Kidney tubule cell (primary cell): ENCODE data around the gene PRRX1.
A peak's percentile ranks its signal among the peaks of the same experiment; 100 is the strongest.

Experiments
- DNase-seq: peaks from one replicate; pipeline ENCODE4 v3.0.0-alpha.2; 2018; ENCODE audit warnings: low spot score

PRRX1 gene

DNA sequence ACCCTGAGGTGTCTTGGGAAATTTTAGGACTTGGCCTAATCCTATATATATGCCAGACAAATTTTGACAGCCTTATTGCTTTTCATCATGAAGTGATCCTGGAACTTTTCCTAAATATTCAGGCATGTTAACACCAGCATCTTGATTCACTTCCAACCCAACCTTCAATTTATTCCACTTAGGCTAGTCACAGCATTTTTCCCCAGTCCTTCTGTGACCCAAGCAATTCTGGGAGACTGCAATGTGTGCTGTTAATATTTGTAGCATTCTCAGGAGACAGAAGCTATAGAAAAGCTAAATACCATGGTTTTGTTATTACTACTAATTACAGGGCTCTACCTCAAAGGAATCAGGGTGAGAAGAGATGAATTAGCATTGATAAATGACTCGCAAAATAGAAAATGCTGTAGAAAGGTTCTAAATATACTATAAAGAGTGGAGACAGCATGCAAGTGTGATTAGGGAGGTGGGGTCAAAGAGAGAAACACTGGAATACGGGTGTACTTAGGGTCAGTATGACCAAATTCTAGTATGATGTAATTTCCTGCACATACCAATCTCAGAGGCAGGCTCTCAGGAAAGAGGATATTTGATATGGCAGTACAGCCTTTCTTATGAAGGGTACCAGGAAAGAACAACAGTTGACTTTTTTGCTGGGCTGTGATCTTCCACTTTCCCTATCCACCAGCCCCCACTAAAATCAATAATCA is 29.1 kb downstream of the PRRX1 start:
- DNase-seq = peak; percentile 9

DNA sequence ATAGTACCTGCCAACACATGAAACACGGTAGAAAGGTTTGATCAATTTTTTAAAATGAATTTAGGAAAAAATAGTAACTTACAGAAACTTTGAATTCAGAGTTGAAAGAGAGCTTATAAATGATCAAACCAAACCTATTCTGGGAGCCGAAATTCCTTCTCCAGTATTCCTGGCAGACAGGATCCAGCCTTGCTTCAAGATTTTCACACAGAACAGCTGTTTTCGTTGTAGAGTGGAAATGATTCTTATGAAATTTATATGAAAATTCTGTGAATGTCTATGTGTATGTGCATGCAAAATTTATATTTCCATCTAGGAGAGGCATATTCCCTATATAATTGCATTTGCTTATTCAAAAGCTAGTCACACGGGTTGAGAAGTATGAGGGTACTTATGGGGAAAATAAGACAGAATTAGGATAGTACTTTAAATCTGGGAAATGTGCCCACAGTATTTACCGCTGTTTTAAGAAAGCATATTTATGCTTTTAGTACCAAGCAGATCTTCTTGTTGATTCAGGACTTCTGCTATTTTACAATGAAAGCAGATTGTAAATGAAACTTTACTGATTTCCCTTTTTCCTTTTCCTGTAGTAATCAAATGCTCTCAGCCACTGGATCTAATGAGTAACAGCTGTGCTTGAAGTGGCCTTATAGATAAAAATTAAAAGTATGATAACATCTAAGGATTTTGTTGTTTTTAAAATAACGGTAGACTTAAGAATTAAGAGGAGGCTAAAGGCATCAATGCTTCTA is 30.4 kb downstream of the PRRX1 start:
- no peak for DNase-seq

DNA sequence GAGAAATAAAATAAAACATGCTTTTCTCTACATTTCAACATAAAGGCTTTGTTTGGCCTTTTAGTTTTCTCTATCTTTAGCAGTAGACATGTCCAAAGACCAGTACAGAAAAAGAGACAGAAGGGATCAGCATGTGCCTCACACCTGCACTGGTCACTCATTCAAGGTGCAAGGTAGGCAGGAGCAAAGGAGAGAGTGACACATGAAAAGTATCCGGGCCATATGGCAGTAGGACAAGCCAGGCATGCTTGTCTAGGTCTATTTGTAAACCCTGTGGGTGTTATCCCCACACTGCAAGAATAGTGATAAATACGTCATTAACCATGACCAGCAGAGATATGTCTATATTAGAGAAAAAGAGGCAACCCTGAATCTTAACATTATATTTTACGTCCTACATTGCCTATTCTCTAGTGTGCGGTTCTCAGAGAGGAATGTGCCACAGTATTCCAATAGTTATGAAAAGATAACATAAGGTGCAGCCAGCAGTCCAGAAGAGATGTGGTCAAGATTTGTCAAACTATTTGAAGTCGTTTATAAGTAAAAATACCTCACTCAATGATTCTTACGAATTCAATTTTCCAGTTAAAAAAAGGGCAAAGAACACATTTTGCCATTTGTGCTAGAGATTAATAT is 32.1 kb downstream of the PRRX1 start:
- DNase-seq = no peak

DNA sequence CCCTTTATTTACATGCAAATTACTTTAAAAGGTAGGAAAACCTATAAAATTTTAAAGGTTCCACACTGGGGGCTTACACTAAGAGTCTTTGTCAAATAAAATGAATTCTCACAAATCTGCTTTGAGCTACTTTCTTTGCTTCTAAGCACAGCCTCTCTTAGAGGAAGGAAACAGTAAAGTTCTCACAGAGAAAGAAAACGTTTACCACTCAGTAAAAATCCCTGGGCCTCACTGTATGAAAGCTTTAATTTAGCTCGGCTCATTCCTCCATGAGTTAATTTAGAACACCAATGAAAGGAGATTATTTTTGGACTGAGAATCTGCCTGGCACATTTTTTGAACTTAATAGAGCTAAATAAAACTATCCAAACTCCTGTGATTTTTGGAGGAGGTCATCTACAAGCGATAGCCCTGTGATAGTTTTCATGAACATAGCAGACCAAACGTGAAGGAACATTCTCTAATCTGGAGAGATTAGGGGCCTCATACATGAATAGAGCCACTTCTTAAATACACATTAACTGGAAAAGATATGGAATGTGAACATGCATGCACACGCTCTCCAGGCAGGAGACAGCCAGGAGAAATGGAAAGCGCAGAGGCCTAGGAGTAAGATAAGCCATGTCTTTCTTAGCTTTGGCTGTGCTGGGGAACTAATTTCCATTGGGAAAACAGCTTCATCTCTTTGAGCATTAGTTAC is 32.8 kb downstream of the PRRX1 start:
- no peak for DNase-seq

DNA sequence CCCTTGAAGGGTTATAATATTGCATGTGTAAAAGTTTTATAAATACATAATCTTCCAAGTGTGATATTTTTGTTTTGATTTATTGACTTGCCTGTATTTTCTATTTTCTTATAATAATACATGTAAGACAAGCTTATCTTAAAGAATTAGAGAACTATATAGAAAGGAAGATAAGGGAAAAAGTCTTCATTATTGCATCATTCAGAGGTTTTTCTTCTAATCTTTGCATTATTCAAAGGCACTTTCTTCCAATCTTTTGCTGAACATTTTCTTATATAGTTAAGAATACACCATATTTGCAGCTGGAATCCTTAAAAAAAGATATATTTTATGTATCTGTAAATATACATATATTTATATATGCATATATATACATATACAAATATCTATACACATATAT is 33.4 kb downstream of the PRRX1 start:
- no peak for DNase-seq

DNA sequence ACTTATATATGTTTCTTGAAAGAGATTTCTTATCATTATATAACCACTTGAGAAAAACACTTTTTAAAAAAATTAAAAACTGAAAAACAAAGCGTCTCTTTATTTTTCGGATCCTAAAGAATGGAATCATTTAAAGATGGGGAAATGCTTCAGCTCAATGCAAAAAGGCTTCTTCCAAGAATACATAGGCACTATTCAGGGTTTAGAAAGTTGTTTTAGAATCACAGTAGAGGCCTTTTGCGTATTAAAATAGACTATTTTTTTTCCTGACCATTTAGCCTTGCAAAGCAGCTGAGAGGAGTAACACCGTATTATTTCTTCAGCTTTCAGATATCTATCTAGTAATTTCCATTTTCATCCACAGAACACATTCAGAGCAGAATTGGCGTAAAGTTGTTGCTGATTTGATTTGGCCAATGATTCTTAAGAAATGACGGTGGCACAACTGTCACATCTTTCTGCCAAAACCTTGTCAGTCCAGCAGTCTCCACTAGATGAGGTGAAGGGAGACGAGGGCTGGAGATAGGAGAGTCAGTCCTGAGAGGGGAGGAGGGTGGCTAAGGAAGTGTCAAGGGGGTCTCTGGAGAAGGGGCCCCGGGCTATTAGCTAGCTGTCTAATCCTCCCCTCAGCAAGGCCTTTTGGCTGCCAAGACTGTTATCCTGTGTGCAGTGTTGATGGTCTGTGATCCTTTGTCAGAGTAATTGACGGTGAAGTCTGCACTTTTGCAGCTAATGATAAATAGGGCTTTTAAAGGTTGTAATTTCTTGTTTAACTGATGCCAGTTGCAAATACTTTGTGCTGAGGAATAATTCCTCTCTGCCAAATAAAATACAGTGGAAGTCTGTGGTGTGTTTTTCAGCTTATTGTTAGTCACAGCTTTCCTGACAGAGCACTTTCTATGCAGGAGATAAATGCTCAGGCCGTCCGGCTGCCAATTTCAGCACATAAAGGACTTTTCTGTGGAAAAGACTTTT is 34.7 kb downstream of the PRRX1 start:
- DNase-seq = no peak

DNA sequence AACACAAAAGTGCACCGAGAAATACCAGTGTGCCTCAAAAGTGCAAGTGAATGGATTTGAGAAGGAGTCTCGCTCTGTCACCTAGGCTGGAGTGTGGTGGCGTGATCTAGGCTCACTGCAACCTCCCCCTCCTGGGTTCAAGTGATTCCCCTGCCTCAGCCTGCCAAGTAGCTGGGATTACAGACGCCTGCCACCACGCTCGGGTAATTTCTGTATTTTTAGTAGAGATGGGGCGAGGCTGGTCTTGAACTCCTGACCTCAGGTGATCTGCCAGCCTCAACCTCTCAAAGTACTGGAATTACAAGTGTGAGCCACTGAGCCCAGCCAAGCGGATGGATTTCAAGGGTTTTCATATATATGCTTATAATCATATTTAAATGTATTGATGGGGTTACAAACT is 35.8 kb downstream of the PRRX1 start:
- DNase-seq = no peak

DNA sequence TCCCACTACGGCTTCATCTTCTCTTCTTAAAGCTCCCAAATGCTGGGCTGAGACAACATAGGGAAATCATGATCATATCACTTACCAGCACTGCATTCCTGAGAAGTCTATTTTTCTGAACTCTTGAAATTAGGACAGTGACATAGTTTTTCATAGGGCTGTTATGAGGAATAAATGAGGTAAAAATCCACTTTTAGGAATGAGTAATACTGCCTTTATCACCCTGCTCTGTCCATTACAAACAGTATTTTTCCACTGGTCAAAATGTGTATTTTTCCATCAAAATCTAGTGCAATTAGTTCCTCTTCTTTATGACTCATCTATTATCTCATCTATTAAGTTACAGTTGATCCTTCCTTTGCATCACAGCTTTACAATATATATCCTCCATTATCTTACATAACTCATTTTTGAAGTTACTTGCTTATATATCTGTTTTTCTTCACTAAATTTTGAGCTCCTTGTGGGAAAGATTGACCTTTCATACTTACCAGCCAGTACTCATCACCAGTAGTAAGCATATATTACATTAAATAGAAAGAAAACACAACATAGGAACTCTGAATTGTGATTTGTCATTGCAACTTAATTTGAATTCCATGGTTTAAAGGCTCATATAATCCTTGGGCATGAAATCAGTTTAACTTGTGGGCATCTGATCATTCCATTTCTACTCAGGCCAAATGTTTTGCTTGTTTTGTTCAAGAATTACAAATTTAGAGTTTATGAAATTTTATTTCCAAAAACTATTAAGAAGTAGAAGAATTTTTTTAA is 37.1 kb downstream of the PRRX1 start:
- no peak for DNase-seq

DNA sequence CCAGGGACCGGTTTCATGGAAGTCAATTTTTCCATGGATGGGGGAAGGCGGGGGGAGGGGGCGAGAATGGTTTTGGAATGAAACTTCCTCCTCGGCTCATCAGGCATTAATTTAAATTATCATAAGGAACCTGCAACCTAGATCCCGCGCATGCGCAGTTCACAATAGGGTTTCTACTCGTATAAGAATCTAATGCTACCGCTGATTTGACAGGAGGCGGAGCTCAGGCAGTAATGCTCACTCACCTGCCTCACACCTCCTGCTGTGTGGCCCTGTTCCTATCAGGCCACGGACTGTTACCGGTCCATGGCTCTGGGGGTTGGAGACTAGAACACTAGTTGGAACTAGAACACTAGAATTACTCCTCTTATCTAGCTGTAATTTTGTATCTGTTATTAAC is 38.0 kb downstream of the PRRX1 start:
- no peak for DNase-seq

DNA sequence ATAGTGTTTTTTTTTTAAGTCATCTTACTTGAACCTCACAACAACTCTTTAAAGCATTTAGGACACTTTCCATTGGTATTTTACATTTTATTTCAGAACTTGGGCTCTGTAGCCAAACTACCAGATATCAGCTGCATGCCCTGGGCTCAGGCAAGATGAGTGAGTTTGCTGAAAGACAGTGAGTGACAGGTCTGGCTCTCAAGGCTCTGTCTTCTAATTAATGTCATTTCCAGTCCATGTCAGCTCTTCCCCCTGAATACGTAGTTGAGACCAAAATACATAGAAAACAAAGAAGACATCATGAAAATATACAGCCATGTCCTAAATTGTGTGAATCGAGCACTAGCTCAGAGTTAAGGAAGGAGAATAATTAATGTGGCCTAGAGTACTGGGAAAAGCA is 39.7 kb downstream of the PRRX1 start:
- DNase-seq = no peak

DNA sequence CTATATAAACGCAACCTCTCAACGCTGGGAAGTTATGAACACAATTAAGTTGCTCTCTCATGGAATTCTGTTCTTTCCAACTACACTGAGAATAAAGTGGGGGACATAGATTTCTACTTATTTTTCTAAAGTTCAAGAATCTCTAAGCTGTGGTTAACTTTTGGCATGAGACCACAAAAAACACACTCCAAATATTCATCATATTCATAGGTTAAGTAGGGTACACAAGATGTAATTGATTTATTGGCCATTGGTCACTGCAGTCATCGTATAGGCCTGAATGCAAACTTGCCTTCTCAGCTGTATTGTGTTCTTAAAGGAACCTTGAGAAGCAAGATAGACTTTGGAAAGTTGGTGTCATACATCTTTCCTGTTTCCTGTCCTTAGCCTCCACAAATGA is 40.3 kb downstream of the PRRX1 start:
- no peak for DNase-seq

DNA sequence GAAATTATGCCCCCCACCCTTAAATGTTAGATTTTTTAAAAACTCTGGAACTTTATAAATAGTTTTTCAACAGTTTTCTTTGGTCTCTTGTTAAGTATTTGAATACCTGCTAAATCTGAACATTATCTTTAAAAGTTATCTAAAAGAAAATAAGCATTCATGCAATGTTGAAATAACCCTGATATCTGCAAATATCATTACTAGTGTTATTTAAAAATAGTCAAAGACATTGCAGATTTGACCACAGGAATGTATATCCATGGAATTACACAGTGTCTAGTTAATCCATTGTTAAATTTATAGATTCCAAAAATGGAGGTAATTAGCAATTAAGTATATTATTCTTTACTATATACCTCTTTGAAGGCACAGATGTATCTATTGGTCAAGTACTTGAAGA is 42.0 kb downstream of the PRRX1 start:
- no peak for DNase-seq

DNA sequence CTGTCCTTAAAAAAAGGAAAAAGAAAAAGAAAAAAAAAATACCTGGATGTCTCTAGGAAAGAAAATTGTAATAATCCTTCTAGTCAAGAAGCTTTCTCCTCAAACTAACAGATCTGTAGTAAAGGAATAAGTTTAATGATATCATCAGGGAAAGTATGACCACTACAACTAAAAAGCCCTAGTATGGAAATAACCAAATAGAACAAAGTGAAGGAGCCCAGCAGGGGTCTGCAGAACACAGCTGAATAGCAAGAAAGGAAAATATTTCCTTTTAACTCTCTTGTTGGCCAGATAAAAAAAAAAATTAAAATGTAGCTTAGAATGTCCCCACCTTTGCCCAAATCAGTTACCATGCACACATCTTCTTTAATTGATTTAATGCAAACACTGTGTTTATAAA is 43.2 kb downstream of the PRRX1 start:
- DNase-seq = no peak

DNA sequence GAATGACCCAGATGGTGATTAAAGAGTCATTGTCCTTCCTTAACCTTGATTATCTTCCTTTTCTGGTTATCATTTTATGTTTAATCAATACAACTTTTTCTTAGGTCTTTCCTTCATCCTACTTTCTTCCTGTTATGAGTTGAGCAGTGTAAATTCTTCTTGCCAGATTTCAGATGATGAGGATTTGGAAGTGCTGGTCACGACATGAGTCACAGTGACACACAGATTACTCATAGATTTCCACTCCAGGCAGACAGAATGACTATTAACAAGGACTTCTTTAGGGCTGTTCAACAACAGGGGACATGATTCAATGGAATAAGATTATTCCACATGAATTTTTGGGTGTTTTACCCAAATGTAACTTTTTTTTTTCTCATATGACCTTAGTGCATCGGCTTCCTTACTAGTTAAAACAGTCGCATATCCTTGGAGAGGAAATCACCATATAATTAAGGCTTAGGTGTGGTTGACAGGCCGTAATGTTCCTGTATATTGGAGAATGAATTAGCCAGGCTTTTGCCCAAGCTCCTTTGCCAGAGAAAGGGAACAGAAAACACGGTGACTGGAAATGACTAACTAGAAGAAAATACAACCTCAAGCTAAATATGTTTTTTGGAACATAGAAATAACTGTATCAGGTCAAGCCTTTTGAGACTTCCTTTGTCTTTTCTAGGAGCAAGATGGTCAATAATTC is 44.2 kb downstream of the PRRX1 start:
- peak; percentile 95 for DNase-seq

DNA sequence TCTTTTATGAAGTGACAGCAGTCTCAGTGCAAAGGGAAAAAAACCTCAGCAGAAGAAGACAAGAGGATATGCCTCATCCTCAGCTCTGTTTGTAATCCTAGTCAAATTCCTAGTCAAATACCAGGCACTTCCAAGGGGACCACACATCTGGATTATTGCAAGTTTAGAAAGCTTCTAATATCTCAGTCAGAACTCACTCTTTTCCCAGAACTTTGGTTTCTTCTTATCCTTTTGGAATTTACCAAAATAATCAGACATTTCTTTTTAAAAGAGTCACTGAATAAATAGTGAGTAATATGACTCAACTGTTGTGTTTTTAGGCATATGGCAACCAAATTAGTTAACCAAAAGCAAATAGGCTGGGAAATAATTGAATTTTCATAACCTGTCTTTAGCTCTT is 47.8 kb downstream of the PRRX1 start:
- DNase-seq = peak; percentile 32

DNA sequence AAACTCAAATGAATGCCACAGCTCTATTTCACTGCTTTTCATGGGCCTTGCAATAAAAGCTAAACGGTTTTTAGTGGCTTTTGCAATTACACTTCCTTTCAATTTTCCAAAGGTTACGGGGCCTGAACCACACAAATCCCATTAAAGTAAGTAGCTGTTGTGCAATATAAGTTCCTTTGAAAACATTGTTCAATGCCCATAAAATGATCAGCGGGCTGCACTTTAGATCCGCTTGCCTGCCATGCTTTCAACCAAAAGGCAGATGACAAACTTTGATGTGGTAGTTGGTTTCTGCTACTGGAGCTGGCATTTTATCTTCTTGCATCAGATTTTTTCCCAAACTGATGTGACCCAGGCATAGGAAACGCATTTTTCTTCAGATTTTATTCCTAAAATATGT is 50.2 kb downstream of the PRRX1 start:
- DNase-seq = no peak

DNA sequence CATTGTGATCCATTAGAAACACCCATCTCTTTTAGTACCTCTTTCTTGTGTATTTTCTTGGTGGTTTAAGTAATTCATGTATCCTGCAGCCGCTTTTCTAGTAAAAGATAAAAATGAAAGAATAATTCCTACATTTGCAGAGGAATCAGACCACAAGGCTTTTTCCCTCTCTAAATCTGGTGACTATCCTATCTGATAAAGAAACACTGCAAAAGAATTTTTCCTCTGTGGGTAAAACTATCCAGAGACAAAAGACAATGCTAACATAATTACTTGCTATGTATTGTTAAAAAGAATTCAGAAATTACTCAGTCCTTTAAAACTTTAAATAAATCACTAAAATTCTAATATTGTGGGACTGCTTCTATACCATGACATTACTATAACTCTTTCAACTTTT is 51.0 kb downstream of the PRRX1 start:
- no peak for DNase-seq

DNA sequence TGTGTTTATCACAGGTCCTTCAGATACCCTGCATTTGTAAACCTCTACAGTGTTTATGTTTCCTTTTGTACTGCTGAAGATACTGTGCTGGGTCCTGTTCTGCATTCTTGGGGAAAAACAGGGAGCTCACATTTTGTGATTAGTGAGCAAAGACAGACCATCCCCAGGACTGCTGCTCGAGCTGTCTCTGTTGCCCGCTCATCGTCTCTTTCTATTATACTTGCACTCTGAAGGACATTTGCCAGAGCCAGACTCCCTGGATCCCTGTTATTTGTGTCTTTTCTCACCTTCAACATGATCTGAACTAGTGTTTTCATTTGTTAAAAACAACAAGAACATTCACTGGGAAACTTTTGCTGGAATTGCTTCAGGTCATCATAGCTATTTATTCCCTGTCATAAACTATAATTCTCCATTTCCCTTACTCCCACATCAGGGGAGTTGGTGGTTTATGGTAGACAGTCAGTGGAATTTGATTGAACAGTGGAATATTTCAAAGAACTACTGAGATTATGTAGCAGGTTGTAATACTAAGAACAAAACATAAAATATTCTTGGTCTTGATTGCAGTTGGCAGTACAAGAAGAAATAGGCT is 53.0 kb downstream of the PRRX1 start:
- DNase-seq = no peak

DNA sequence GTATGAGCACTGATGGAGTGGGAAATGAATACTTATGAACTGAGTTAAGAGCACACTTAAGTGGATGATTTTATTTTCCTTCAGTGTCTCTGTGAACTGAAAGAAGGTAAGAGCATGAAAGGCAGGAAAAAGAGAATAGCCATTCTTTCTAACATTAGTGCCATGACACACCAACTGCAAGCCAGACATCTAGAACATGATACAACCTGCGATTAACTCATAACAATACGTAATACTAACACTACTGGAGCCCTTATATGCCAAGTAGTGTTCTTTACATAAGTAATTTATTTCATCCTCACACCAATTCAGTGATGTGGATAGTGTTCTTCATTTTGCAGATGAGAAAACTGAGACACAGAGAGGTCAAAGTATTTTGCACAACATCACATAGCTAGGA is 56.7 kb downstream of the PRRX1 start:
- DNase-seq = no peak

DNA sequence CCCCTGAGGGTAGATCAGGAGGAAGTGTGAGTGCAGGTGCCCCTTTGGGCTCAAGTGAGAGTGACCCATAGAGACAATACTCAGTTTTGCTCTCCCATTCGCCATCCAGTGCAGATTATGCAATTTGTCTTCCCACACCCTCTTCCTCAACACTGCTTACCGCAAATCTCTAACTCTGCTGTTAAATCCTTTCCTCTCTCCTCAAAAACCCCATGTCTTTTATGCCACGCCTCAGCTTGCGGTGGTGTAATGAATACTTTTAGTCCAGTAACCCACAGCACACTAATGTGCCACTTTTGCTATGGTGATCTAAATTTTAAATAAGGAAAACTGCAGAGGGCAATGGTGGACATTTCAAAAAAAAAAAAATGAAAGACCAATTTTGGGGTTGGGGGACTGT is 57.7 kb downstream of the PRRX1 start:
- DNase-seq = no peak
